ENCODE measurements around the gene DUSP28. TPM values are rescaled to one million over a fixed set of nuclear protein-coding genes. Genes with fewer than 3 reads are reported as not detected.
A peak's percentile ranks its signal among the peaks of the same experiment; 100 is the strongest.

DUSP28 gene
- total and polyA plus RNA-seq, 12 donors: 4.9 to 22.2 (median 8.5) TPM

- Histone ChIP-seq H3K36me3 (replicated peaks in 1 of 2) (no peaks in the 10 kb centered on the region), H3K4me1 (replicated peaks in 1 of 2) (no peaks in the 10 kb centered on the region), H3K4me3 (no peak overlapping the region), H3K27me3 (no peaks in the 10 kb centered on the region), H3K9me3 (replicated peaks in 1 of 3) (no peaks in the 10 kb centered on the region), H3K27ac (no peak overlapping the region)
- WGBS, 4 donors: 90 to 95% (median 91%) methylated on average over 5 to 8 of the region's 8 CpGs
- TF ChIP-seq CTCF (IDR thresholded peaks at IDR 0.05) (no peak), POLR2A (IDR thresholded peaks at IDR 0.05) (no peak)
- intact Hi-C loops (cut with DNase I): no loop called here
- peak in 1 of 7 donors; percentile 18 for DNase-seq
Measured at GRCh38 chr2:240524963-240525718, 35.0 kb upstream of the DUSP28 start.

- DNase-seq: peak in 1 of 7 donors; percentile 37
- no peaks in the 10 kb centered on the region for H3K36me3 ChIP-seq (replicated peaks in 1 of 2)
- WGBS, 4 donors: 80 to 96% (median 92%) methylated on average over 4 to 6 of the region's 6 CpGs
Measured at GRCh38 chr2:240525802-240526201, 34.4 kb upstream of the DUSP28 start.

GRCh38 chr2:240526521-240526920 is 33.6 kb upstream of the DUSP28 start:
- TF ChIP-seq CTCF (IDR thresholded peaks at IDR 0.05) (no peak), POLR2A (IDR thresholded peaks at IDR 0.05) (no peak)
- H3K4me3 ChIP-seq: no peak overlapping the region
- WGBS, 4 donors: 77 to 100% (median 89%) methylated on average over 3 to 4 of the region's 4 CpGs
- no peaks in the 10 kb centered on the region for H3K4me1 ChIP-seq (replicated peaks in 1 of 2)
- H3K36me3 ChIP-seq (replicated peaks in 1 of 2): no peaks in the 10 kb centered on the region
- DNase-seq: no peak
- peaks cover 0 to 8% (median 0%) of the 10 kb centered on the region in 3 donors for H3K9me3 ChIP-seq (replicated peaks in 1 of 3)
- intact Hi-C loops (cut with DNase I): no loop called here
- no peaks in the 10 kb centered on the region for H3K27me3 ChIP-seq
- H3K27ac ChIP-seq: no peak overlapping the region

More at GRCh38 chr2:240525802-240526201, 34.4 kb upstream of the DUSP28 start:
- TF ChIP-seq CTCF (IDR thresholded peaks at IDR 0.05): no peak
- TF ChIP-seq POLR2A (IDR thresholded peaks at IDR 0.05): no peak
- Histone ChIP-seq H3K4me3 (no peak overlapping the region), H3K27ac (no peak overlapping the region), H3K9me3 (replicated peaks in 1 of 3) (peaks cover 0 to under 1% (median 0%) of the 10 kb centered on the region in 3 donors), H3K27me3 (no peaks in the 10 kb centered on the region), H3K4me1 (replicated peaks in 1 of 2) (no peaks in the 10 kb centered on the region)
- intact Hi-C loops (cut with DNase I): no loop called here

- intact Hi-C loops (cut with DNase I): no loop called here
- no peaks in the 10 kb centered on the region for H3K36me3 ChIP-seq (replicated peaks in 1 of 2)
- peaks cover 0 to 15% (median 0%) of the 10 kb centered on the region in 3 donors for H3K9me3 ChIP-seq (replicated peaks in 1 of 3)
- TF ChIP-seq POLR2A (IDR thresholded peaks at IDR 0.05) (no peak), CTCF (IDR thresholded peaks at IDR 0.05) (no peak)
- WGBS, 4 donors: 81 to 93% (median 85%) methylated on average over 3 of the region's 3 CpGs
- H3K27ac ChIP-seq: no peak overlapping the region
- no peaks in the 10 kb centered on the region for H3K4me1 ChIP-seq (replicated peaks in 1 of 2)
- no peaks in the 10 kb centered on the region for H3K27me3 ChIP-seq
- no peak for DNase-seq
- H3K4me3 ChIP-seq: no peak overlapping the region
Measured at GRCh38 chr2:240527153-240527750, 32.9 kb upstream of the DUSP28 start.
